Measurements from ENCODE around the gene ATF7. TPM values are rescaled to one million over a fixed set of nuclear protein-coding genes. Genes with fewer than 3 reads are reported as not detected.

The ATF7 gene
- polyA plus RNA-seq, 6 donors from 2014 or later = 12.2 to 18.7 (median 16.2) TPM

- no peak overlapping the region for H3K27ac Mint-ChIP-seq
Measured at GRCh38 chr12:53502983-53503728, 123.0 kb downstream of the ATF7 start.

DNA sequence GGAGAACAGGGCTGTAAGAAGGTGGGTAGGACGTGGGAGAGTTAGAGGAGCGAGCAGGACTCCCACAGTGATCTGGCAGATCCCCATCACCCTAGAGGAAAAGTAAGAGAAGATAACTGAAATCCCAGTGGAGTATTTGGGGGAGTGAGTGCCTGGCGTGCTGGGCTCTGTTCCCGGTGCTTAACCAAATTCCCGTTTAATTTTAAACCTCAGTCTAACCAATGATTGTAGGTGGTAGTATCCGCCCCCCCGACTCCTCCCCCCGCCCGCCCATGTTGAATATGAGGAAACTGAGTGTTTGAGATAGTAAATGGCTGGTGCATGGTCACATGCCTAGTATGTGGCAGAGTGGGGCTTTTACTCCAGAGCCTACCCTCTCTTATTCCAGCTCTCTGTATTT, 123.9 kb downstream of the ATF7 start:
- peak overlapping the region in 6 of 8 donors; percentile 44 to 97 (median 94) for H3K4me3 Mint-ChIP-seq
- ATAC-seq (ENCODE audit: low read depth in 2 of 2) = no peak
- peak overlapping the region in 1 of 6 donors; percentile 99 for H3K27ac Mint-ChIP-seq
- no peaks in the 10 kb centered on the region for H3K27me3 Mint-ChIP-seq
- peaks cover 0 to 7% of the 10 kb centered on the region in 2 donors for H3K36me3 Mint-ChIP-seq
- no peak for DNase-seq
- H3K9me3 Mint-ChIP-seq = no peaks in the 10 kb centered on the region
- peaks cover 34 to 42% (median 40%) of the 10 kb centered on the region in 3 donors for H3K4me1 Mint-ChIP-seq

More at GRCh38 chr12:53502983-53503728, 123.0 kb downstream of the ATF7 start:
- DNase-seq = no peak
- H3K4me3 Mint-ChIP-seq = peak overlapping the region in 6 of 8 donors; percentile 9 to 76 (median 51)
- no peak for ATAC-seq (ENCODE audit: low read depth in 2 of 2)
- H3K4me1 Mint-ChIP-seq = peaks cover 34 to 40% (median 40%) of the 10 kb centered on the region in 3 donors
- H3K9me3 Mint-ChIP-seq = no peaks in the 10 kb centered on the region
- no peaks in the 10 kb centered on the region for H3K27me3 Mint-ChIP-seq
- H3K36me3 Mint-ChIP-seq = peaks cover 0 to 7% of the 10 kb centered on the region in 2 donors

DNA sequence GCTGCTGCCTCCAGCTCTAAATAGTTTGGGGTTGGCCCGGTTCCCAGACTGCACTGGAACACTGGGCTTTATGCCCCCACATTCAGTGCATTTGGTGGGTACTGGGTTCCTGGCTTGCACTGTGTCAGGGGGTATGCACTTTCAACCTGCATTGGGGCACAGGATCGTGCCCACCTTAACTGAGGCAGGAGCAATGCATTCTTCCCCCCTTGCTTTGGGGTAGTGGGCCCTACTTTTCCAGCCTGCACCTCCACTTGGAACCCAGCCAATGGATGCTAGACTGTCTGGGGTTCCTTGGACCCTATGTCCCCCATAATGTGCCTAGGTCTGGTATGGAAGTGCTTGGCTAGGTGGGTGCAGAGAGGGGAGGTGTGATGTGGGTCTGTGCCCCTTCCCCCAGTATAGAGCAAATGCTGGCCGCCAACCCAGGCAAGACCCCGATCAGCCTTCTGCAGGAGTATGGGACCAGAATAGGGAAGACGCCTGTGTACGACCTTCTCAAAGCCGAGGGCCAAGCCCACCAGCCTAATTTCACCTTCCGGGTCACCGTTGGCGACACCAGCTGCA, 124.5 kb downstream of the ATF7 start:
- no peak for DNase-seq
- H3K9me3 Mint-ChIP-seq = no peaks in the 10 kb centered on the region
- H3K27me3 Mint-ChIP-seq = no peaks in the 10 kb centered on the region
- H3K36me3 Mint-ChIP-seq = peaks cover 0 to 7% of the 10 kb centered on the region in 2 donors
- H3K4me1 Mint-ChIP-seq = peaks cover 34 to 40% (median 39%) of the 10 kb centered on the region in 3 donors
- ATAC-seq (ENCODE audit: low read depth in 2 of 2) = no peak
- peak overlapping the region; percentile 91 to 100 (median 99) for H3K27ac Mint-ChIP-seq
- H3K4me3 Mint-ChIP-seq = peak overlapping the region; percentile 91 to 97 (median 96)

DNA sequence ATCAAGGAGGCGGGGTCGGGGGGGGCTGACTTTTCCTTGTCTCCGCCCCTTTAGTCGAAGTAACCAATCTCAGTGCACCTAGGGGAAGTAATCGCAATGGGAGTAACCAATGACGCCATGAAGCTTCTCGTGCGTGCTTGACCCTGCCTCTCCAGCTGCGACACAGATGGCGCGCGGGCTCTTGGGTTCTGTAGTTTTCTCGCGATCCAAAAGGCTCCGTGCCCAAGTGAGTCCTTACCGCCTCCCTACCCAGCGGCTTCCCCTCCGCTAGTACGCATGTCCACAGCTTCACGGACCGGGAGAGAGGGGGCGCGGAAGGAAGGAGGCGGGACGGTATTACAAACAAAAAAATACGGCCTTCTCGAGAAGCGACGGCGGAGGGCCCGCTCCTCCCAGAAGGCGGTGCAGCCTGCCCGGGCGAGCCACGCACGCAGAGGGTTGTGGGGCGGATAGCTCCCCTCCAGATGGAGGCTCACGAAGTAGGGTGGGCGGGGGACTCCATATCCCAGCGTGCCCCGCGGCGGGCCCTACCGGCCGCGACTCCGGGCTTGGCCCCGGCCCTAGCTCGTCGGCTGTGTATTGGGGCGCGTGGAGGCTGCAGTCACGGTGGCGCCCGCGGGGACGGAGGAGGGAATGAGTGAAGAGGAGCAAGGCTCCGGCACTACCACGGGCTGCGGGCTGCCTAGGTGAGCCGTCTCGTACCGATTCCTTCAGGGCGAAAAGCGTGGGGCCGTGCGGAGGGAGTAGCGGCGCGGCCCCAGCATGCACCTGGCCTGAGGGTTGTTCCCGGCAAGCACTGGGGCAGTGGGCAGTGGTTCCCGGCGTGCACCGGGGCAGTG, 125.2 kb downstream of the ATF7 start, which contains the start of gene TARBP2:
Gene TARBP2 (plus strand): TSS at position 508 of the 839 bp plus-strand sequence. CDS start 126 bp downstream, at position 634.
- ATAC-seq (ENCODE audit: low read depth in 2 of 2) = peak; percentile 80 to 81

DNA sequence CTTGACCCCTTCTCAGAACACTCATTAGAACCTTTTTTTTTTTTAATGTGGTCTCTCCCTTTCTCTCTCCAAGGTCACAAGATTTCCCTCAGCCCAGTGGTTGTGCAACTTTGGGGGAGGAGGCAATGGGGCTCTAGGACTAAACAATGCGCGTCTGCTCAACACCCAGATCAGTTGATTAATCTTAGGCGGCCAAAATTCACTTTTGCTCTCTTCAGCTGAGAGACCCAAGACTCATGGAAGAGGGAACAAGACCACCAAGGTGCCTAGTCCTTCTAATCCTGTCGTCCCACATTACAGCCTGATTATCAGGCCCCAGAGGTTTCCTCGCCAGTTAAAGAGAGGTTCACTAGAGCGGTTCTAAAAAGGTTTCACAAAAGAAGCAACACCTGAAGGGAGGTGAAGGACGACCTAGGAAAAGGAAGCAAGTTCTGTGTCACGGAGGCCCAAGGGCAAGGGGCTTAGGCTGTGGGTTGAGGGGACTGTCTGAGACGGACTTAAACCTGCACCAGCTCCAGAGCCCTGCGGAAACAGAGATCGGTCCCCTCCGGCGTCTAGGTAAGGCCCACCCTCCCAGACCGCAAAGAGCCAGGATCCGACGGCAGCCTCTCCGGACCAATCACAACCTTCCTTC, 125.9 kb downstream of the ATF7 start:
- H3K4me1 Mint-ChIP-seq = peaks cover 33 to 40% (median 39%) of the 10 kb centered on the region in 3 donors
- H3K27ac Mint-ChIP-seq = peak overlapping the region; percentile 94 to 100 (median 99)
- DNase-seq (no peak), ATAC-seq (ENCODE audit: low read depth in 2 of 2) (no peak)
- H3K4me3 Mint-ChIP-seq = peak overlapping the region; percentile 91 to 97 (median 96)
- H3K27me3 Mint-ChIP-seq = no peaks in the 10 kb centered on the region
- H3K36me3 Mint-ChIP-seq = no peaks in the 10 kb centered on the region
- no peaks in the 10 kb centered on the region for H3K9me3 Mint-ChIP-seq

More for the DNA sequence above, 125.2 kb downstream of the ATF7 start, which contains the start of gene TARBP2:
- Mint-ChIP-seq H3K9me3 (no peaks in the 10 kb centered on the region), H3K4me1 (peaks cover 34 to 40% (median 39%) of the 10 kb centered on the region in 3 donors), H3K27ac (peak within 1 kb of the TSS; percentile 94 to 100 (median 99)), H3K27me3 (no peaks in the 10 kb centered on the region), H3K36me3 (peaks cover 0 to 7% of the 10 kb centered on the region in 2 donors), H3K4me3 (peak within 1 kb of the TSS; percentile 91 to 97 (median 96))
- DNase-seq = peak; percentile 99

DNA sequence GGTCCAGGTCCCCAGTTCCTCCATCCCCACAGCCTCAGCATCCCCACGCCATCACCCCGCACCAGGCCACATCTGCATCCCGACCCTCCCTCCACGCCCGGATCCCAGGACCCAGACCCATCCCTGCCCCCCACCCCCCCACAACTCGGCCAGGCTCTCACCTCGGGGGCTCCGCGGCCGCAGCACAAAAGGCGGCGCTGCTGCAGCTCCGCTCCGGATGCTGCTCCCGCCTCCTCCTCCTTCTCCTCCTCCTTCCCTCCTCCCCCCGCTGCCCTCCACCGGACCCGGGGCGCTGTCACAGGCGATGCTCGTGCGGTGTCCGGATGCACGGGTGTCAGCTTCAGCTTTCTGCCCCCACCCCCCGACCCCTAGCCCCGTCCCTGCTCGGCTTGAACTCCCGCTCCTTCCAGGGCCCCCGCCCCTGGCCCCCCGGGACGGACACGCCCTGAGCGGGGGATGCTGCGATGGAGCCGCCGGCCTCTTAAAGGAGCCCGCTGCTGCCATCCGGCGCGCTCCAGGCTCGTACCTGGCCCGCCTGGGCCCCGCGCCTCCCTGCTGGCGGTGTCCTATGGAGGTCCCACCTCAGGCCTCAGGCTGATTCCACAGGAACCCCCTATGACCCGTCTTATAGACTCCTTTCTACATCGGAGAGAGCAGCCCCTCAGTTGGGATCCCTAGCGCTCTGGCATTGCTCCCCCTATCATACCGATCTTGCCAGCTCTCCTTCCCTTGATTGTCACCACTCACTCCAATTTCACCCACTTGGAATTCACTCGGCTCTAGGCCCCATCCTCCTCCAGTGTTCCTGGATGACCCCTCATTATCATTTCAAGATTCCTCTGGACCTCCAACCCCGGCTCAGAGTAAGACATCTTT, 126.7 kb downstream of the ATF7 start, which contains the start of gene MAP3K12:
Gene MAP3K12 (minus strand): TSS at position 193 of the 876 bp plus-strand sequence. CDS start 12,067 bp downstream, outside the sequence.
- no peaks in the 10 kb centered on the region for H3K9me3 Mint-ChIP-seq
- ATAC-seq (ENCODE audit: low read depth in 2 of 2) (no peak), DNase-seq (peak; percentile 31)
- no peaks in the 10 kb centered on the region for H3K36me3 Mint-ChIP-seq
- H3K4me3 Mint-ChIP-seq = peak within 1 kb of the TSS; percentile 91 to 97 (median 96)
- H3K4me1 Mint-ChIP-seq = peaks cover 28 to 39% (median 35%) of the 10 kb centered on the region in 3 donors
- peak within 1 kb of the TSS; percentile 94 to 100 (median 99) for H3K27ac Mint-ChIP-seq
- no peaks in the 10 kb centered on the region for H3K27me3 Mint-ChIP-seq

GRCh38 chr12:53498235-53498630, 127.9 kb downstream of the ATF7 start:
- DNase-seq = no peak
- Mint-ChIP-seq H3K9me3 (no peaks in the 10 kb centered on the region), H3K27ac (peak overlapping the region in 4 of 6 donors; percentile 55 to 94 (median 73)), H3K36me3 (no peaks in the 10 kb centered on the region), H3K27me3 (no peaks in the 10 kb centered on the region), H3K4me1 (peaks cover 37 to 46% (median 41%) of the 10 kb centered on the region in 3 donors), H3K4me3 (peak overlapping the region; percentile 35 to 96 (median 88))
- ATAC-seq (ENCODE audit: low read depth in 2 of 2) = no peak

DNA sequence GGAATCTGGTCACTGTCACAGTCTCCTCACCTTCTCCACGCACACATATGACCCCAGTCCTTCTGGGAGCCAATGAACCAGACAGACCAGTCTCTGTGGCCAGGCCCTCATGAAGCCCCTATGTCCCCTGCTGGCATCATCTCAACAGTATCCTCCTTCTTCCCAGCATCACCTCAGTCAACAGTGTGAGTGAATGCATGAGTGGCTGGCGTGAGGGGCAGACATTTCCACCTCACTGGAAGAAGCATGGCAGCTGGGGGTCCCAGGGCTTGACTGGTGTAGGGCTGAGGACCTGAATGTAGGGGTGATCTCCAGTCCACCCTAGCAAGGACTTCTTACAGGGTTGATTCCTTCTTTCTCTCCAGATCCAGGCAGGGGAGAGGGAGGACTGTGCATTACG, 128.7 kb downstream of the ATF7 start:
- DNase-seq (no peak), ATAC-seq (ENCODE audit: low read depth in 2 of 2) (no peak)
- Mint-ChIP-seq H3K4me3 (peak overlapping the region in 6 of 8 donors; percentile 0 to 96 (median 58)), H3K9me3 (no peaks in the 10 kb centered on the region), H3K27me3 (no peaks in the 10 kb centered on the region), H3K27ac (peak overlapping the region in 1 of 6 donors; percentile 57), H3K36me3 (no peaks in the 10 kb centered on the region), H3K4me1 (peaks cover 42 to 49% (median 46%) of the 10 kb centered on the region in 3 donors)

DNA sequence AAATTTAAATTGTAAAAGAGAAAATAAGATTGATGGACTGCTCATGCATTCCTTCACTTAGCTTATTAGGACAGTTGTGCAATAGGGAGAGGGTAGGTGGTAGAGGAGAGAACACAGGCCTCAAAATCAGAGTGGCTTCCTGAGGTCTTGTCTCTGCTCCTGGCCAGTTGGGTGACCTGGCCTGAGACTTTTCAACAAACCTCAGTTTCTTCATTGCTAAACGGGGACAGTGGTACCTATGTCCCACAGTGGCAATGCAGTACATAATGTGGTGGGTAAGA, 129.5 kb downstream of the ATF7 start:
- Mint-ChIP-seq H3K9me3 (no peaks in the 10 kb centered on the region), H3K4me3 (peak overlapping the region in 1 of 8 donors; percentile 53), H3K27me3 (no peaks in the 10 kb centered on the region), H3K4me1 (peaks cover 41 to 50% (median 45%) of the 10 kb centered on the region in 3 donors), H3K36me3 (no peaks in the 10 kb centered on the region), H3K27ac (no peak overlapping the region)
- ATAC-seq (ENCODE audit: low read depth in 2 of 2) (no peak), DNase-seq (no peak)

- Mint-ChIP-seq H3K4me1 (peaks cover 41 to 48% (median 44%) of the 10 kb centered on the region in 3 donors), H3K36me3 (no peaks in the 10 kb centered on the region), H3K9me3 (no peaks in the 10 kb centered on the region), H3K4me3 (peak overlapping the region in 3 of 8 donors; percentile 20 to 53 (median 37)), H3K27ac (peak overlapping the region in 1 of 6 donors; percentile 41), H3K27me3 (no peaks in the 10 kb centered on the region)
- ATAC-seq (ENCODE audit: low read depth in 2 of 2) (no peak), DNase-seq (no peak)
Measured at GRCh38 chr12:53495903-53496751, 130.1 kb downstream of the ATF7 start.

DNA sequence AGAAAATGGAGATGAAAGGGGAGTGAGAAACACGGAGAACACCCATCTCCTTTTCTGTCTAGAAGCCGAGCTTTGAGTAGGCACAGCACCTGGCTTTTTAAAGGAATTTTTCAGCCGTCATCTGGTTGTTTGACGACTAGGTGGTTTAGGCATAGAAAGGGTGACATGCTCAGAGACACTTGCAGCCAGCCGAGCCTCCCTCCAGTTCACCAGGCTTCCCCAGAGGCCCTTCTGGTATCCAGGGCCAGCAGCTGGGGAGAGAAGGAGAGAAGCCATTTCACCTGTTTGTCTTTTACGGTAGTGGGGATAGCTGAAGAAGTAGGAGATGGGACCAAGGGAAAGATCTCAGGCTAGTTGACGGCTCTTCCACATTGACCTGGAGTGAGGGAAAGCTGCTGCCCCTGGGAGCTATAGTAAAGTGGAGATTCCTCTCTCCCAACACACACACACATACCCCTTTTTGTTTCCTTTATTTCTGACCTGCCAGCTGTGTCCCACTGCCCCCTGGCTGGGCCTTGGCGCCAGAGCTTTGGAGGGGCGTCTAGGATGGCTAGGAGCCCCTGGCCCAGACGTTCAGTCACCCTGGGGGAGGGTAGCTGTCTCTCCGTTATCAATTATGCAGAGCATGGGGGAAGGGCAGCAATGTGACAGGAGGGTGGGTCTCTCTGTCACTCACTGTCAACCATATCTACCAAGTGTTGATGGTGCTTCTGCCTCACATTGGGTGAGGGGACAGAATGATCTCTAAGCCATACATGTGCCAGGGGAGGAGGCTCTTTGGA, 132.4 kb downstream of the ATF7 start:
- H3K9me3 Mint-ChIP-seq = no peaks in the 10 kb centered on the region
- H3K27ac Mint-ChIP-seq = peak overlapping the region; percentile 95 to 99 (median 97)
- no peaks in the 10 kb centered on the region for H3K36me3 Mint-ChIP-seq
- no peaks in the 10 kb centered on the region for H3K27me3 Mint-ChIP-seq
- H3K4me3 Mint-ChIP-seq = peak overlapping the region; percentile 86 to 97 (median 94)
- ATAC-seq (ENCODE audit: low read depth in 2 of 2) = no peak
- DNase-seq = no peak
- H3K4me1 Mint-ChIP-seq = peaks cover 27 to 36% (median 33%) of the 10 kb centered on the region in 3 donors
